Cortex of kidney (tissue), 1 donor: ENCODE data around the gene MMP11.

Source experiments
- DNase-seq: peaks from one replicate; lab custom pipeline; 2025; lab: John Stamatoyannopoulos, UW

Gene MMP11

DNA sequence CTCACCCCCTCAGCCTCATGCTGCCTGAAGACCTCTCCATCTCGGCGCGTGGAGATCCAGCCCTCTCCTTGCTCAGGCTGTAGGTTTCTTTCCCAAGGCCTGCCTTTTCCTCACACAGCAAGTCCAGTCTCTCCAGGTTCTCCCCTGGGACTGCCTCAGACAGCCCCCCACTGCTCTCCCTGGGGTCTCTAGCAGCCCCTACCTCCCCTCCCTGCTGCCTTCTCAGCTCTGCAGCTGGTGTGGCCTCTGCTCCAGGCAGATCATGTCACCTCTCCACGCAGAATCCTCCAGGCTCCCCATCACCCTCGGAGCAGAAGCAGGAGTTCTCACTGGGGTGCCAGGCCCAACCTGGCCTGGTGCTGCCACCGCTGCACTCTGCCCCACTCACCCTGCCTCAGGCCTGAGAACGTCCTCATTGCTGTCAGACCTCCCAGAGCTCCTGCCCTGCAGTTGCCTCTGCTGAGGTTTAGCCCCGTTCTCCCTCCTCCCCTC is 29.3 kb downstream of the MMP11 start:
- no peak for DNase-seq

DNA sequence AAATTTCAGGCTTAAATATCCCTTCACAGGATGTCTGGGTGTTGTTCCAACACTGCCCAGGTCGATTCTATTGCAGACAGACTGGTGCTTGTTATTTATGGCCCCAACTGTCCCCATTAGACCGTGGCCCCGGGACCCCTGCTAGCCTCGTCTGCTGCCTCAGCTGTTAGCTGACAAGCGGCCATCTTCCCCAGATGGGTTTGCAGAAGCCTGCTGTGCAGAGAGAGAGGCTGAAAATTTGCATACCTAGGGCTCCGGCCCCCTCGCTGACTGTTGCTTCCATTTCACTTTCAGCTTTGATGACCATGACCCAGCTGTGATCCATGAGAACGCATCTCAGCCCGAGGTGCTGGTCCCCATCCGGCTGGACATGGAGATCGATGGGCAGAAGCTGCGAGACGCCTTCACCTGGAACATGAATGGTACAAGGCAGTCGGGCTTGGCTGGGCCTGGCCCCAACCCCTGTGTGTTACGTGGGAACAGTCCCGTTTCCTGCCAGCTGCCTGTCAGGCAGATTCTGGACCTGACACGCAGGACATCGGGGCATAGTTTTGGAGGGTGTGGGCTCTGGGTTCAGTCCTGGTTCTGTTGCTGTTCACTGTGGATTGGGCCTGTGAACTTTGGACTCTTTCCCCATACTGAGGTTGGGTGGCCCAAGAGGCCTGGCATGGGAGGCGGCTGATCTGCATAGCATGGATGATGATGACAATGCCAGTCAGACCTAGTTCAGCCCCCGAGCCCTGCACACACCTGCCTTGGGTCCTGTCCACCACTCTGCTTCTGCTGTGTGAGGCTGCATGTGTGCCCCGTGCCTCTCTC is 30.6 kb downstream of the MMP11 start:
- DNase-seq, result no peak

DNA sequence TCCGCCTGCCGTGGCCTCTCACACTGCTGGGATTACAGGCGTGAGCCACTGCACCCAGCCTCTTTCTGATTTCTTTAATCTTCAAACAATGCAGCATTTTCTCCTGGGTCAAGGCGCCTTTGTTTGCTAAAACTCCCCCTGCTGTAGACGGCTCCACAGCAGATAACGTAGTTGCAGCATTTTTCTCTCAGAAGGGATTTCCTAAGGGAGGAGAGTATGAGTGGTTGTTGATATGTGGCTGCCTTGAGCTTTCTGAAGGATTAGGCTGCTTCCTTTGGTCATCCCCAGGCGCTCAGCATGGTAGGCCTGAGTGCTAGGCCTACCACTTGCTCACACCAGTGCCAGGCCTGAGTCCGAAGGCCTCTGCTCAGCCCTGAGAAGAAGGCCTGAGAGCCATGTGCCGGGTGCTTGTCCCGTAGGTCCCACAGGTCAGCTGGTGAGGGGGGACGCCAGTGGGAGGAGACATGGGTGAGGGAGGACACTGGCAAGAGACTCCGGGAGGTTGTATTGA is 32.2 kb downstream of the MMP11 start:
- no peak for DNase-seq

DNA sequence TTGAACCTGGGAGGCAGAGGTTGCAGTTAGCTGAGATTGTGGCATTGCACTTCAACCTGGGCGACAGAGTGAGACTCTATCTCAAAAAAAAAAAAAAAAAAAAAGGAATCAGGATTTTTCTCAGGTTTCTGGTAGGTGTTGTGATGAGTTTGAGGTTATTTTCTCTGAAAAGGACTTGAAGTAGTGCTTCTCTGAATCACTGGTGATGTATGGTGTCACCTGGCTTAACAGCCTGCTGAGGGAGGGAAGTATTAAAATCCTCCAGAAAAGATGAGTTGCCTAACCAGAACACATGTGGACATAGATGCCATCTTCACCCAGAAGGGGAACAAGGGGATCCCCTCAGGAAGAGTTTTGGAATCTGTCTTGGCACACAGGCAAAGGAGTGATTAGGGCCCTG is 34.2 kb downstream of the MMP11 start:
- no peak for DNase-seq

DNA sequence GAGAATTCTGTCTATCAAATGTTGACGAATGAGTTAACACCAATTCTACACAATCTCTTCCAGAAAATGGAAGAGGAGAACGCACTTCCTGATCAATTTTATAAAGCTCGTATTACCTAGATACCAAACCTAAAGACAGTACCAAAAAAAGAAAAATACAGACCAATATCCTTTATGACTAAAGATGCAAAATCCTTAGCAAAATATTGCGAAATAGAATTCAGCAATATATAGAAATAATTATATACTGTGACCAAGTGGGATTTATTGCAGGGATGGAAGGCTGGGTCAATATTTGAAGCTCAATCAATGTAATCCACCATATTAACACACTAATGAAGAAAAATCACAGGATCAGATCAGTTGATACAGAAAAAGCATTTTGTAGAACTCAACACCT is 39.7 kb downstream of the MMP11 start:
- no peak for DNase-seq

DNA sequence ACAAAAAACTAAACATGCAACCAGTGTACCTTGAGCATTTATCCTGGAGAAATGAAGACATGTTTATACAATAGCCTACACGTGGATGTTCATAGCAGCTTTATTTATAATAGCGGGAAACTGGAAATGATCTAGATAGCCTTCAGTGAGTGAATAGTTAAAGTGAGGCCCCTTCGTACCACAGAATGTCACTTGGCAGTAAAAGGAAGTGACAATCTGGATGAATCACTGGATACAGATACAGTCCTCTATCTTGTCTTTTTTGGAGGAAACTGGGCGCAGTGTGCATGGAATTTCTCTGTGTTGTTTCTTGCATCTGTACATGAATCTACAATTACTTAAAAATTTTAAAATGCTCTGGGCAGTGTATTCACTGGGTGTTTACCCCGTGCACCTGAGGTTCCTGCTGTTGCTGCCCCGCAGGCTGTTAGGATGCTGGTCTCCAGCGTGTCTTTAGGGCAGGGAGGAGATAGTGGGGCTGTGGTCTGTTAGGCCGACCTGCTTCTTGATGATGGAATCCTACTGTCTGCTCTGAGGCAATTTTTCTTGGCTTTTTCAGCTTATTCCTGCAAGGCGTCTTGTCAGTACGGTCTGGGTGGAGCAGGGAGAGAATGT is 43.0 kb downstream of the MMP11 start:
- DNase-seq, result no peak

DNA sequence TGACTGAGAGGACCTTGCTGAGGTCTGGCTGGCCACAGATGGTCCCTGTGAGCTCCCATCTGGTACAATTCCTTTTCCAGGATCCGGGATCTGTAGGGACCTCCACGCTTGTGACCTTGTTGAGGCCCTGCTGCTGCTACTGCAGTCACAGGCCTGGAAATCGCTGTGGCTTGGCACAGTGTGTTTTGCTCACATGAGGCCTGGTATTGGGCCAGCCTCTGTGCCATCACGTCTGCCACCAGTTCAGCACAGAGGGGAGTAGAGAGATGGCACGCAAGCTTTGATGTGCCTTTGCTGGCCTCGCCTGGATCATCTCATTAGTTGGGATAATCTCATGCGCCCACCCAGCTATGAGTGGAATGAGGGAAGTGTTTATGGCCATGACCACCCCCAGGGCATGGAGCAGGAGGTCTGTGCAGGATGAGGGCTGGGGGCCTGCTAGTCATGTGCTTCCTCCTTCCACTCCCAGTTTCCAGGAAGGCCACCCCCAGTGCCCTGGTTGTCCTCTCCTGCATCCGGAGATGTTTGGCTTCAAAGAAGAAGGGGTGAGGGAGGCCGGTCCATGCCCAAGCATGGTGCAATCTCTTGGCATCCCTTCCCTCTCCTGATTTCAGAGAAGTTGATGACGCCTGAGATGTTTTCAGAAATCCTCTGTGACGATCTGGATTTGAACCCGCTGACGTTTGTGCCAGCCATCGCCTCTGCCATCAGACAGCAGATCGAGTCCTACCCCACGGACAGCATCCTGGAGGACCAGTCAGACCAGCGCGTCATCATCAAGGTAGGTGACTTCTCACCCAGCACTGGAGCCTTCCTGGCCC is 43.7 kb downstream of the MMP11 start:
- no peak for DNase-seq

DNA sequence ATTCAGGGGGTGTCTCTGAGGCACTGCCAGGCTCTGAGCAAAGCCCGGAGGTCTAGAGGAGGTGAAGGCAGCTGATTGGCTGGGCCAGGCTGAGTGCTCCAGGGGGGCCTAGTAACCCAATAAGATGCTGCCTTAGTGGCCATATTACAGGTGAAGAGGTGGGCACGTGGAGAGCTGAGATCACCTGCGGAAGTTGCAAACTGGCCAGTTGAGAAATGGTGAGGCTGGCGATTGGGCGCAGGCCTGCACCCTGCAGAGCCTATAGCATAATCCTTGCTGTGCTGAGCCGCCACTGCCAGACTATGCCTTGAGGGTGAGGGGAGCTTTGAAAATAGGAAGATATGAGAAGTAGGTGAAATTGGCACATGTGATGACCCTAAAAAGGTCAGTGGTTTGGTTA is 44.5 kb downstream of the MMP11 start:
- no peak for DNase-seq

DNA sequence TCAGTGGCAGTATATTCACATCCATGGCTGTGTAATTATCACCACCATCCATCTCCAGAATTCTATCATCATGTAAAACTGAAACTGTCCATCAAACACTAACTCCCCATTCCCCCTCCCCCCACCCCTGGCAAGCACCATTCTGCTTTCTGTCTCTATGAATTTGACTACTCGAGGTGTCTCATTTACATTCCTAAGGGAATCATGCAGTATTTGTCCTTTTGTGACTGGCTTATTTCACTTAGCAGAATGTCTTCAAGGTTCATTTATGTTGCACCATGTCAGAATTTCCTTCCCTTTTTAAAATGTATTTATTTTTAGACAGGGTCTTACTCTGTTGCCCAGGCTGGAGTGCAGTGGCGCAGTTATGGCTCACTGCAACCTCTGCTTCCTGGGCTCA is 45.9 kb downstream of the MMP11 start:
- DNase-seq, result no peak

DNA sequence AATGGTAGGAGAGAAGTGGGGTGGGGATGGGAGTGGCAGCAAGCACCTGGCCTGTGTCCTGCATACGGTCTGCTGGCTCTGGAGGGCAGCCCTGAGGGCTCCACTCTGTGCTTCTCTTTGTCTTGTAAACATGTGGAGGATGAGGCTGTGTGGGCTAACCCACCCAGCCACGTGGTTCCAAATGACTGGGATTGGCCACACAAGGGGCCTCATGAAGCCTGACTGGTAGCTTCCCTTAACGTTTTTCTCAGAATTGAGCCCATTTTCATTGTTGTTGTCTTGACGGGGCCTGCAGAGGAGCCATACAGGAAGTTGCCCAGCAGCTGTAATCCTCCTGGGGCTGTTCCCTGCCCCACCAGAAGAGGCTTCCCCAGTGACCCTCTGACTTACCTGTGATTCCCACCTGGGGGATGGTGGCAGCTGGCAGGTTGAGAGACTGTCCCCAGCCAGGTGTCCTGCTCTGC is 48.1 kb downstream of the MMP11 start:
- DNase-seq, result no peak

DNA sequence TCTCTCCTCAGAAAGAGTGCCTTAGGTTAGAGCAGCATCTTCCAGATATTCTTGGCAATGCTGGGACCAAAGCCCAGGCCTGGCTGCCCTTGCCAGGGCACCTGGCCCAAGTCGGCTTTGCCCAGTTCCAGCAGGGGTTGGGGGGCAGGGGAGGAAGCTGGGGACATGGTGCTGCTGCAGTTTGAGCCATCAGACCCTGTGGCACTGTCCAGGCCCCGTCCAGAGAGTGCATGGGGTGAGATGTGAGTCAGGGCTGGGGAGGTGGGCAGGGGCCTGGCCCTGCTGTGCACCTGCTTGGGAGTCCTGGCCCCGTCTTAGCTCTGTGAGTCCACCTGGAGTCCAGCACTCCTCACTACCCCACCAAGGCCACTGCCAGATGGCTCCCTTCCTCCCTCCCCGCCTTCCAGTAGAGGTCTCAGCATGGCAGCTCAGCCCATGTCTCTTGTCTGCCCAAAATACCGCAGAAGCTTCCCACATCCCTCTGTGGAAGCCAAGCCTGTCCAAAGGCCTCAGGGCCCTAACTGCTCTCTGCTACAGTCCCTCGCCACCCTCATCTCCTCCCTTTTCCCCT is 49.5 kb downstream of the MMP11 start:
- DNase-seq, result no peak

DNA sequence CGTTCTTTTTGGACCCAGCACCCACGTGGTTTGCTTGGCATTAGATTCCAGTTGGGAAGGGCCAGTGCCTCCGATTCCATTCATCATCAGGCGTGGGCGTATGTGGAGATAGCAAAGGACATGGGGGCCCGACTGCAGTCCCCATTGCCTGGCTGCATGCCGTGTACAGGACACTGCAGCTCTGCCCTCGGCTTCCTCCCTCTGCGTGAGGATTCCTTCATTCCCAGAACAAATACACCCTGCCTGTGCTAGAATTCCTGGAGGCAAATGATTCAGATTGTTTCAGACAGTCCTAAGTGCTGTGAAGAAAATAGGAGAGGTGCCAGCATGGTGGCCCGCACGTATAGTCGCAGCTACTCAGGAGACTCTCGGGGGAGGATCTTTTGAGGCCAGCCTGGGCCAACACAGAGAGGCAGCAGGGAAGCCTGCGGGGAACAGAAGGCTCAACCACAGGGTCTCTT is 50.7 kb downstream of the MMP11 start:
- DNase-seq, result no peak

DNA sequence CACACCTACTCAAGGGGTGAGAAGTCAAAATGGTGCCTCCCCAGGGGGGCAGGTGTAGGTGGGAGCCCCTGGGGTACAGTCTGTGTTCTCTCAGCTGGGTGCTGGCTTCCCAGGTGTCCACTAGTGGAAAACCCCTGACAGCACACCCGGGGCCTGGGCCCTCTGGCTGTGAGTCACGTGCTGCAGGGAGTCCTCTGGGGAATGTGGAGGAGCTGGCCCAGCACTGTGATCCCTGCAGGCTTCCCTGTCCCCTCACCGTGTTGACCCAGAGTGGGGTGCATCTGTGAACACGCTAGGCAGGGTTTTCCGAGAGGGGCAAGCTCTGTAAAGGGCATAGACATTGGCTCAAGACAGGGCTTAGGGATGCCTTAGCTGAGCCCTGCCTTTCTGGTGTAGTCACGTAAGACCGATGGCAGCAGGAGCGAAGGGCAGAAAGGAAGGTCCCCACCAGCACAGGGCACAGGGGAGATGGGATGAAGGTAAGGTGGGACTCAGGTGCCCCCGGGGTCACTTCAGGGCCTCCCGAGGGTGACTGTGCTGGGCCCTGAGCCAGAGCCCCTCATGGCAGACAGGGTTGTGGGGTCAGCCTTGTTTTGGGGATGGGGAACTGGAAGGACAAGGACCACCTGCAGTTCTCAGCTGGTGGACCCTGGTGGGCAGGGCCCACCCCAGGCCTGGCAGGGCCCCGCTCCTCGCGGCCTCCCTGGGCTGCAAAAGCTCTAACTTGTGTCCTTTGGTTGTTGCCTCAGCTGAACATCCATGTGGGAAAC is 52.0 kb downstream of the MMP11 start:
- DNase-seq, result no peak

DNA sequence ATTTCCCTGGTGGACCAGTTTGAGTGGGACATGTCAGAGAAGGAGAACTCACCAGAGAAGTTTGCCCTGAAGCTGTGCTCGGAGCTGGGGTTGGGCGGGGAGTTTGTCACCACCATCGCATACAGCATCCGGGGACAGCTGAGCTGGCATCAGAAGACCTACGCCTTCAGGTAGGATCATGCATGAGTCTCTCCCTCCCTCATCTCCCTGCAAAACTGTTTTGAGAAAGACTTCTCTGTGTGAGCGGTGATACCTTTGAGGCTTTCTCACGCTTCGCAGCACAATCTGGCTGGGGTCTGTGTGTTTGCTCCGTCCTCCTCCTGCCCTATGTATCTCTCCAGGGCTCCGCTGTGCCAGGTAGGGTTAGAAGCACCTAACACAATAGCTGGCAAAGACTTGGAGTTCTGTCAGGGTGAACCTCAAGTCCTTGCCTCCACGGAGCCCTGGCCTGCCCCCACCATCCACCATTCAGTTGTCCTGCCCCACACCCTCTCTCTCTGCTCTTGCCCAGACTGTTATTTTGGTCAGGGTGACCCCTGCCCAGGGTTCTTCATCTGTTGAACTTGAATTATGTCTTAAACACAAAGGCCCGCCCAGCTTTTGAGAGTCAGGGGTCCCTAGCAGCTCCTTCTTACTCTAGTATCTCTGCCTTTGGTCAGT is 52.7 kb downstream of the MMP11 start:
- DNase-seq, result no peak

DNA sequence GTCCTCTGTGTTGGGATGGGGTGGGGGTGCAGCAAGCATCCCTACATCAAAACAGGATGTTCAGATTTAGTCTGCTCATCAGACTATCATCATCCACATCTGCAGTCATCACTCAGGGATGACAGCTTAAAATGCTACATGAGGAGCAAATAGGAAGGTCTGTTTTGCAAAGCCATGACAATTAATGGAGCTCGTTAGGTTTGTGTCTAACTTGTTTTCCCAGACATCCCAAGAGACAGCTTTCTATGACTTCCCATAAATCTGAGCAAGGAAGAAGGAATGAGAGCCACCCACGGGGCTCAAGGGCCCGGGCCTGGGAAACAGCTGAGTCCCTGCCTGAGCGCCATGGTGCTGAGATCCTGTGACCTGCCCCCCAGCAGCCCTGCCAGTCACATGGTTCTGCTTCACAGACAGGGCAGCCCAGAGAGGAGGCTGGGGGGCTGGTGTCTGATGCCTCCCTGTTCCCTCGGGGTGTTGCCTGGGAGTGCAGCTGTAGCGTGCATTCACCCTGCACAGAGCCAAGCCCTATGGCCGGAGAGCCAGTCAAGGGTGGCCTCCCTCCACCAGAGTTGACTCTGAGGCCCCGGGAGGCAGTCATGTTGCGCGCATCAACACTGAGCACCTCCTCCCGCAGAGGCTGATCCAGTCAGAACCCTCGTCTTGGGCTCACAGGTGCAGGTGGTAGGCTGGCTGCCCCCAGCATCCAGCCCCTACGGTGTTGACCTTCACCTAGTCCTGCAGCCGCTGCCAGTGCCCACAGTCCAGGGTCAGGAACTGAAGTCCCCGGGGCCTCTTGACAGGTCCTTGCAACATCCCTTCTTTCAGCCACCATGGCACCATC is 54.1 kb downstream of the MMP11 start:
- DNase-seq, result no peak

DNA sequence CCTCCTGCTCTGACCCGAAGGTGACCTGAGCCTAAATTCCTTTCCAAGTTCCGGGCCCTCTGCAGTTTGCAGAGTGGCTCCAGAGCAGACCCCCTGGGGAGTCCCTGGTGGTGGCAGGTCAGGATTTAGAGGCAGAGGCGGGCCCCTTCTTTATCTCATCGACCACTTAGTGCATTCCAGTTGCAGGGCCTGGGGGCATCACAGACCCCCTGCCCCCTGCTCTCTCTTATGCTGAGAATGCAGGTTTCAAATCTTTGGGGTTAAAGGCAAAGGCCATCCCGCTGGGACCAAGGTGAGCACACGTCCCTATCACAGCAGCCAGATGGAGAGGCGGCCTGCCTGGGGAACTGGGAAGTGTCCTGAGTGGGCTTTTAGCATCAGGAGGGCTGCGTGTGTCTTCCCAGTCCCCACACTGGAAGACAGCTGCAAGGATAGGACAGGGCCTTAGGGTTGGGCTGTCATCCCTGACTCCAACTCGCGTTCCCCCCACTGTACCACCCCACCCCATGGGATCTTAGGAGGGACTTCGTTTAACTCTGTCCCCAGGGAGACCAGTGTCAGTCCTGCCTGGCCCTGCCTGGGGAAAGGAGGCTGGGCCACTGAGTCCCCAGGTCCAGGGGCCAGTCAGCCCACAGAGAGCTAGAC is 54.8 kb downstream of the MMP11 start:
- no peak for DNase-seq

DNA sequence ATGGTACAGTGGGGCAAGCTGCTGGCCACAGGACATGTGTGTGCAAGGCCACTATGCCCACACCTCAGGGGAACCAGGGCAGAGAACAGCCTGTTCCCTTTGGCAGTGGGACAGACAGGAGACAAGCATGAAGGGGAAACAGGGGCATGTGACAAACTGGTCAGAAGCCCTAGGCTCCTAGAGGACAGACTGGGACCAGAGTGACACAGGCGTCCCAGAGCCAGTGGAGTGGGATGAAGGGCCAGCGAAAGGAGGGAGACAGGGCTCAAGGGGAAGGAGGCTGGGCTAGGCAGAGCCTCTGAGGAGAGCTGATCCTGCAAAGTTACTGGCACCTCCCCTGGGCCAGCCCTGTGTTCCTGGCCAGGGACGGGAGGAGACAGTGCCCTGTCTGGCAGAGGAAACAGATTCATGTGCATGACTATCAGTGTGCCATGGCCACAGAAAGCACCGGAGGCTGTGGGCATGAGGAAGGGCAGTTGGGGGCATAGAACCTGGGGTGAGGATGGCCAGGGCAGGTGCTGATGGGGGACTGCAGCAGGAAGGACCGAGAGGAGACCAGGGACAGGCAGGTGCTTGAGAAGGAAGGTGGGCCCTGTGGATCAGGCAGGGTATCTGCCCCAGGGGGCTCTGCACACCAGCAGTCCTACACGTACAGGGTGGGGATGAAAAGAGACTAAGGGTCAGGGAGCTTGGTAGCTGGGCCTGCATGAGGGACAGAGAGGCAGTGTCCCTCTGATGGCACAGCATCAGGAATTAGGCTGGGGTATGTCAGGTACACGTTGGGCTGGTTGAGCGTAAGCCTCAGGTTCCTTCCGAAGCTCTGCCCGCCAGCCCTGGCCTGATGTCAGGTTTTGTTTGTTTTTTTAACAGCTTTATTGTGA is 56.4 kb downstream of the MMP11 start:
- DNase-seq, result no peak

DNA sequence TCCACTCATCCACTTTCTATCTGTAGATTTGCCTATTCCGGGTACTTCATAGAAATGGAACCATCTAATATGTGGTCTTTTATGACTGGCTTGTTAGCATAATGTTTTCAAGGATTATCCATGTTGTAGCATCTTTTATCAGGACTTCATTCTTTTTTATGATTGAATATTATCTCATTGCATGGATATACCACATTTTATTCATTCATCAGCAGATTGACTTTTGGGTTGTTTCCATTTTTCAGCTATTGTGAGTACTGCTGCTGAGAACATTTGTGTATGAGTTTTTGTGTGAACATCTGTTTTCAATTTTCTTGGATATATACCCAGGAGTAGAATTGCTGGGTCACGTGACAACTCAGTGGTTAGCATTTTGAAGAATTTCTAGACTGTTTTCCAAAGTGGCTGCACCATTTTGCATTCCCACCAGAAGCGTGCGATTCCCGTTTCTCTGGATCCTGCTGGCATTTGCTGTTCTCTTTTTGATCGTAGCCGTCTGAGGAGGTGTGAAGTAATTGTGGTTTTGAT is 57.3 kb downstream of the MMP11 start:
- DNase-seq, result no peak
